DMS79 treated with DMSO at 0.1 percent for 48 hours (cell line): Measurements from ENCODE around the gene SNRK.

Experiments
- DNase-seq: peaks from one replicate; lab custom pipeline; 2025; lab: John Stamatoyannopoulos, UW

SNRK gene

DNA sequence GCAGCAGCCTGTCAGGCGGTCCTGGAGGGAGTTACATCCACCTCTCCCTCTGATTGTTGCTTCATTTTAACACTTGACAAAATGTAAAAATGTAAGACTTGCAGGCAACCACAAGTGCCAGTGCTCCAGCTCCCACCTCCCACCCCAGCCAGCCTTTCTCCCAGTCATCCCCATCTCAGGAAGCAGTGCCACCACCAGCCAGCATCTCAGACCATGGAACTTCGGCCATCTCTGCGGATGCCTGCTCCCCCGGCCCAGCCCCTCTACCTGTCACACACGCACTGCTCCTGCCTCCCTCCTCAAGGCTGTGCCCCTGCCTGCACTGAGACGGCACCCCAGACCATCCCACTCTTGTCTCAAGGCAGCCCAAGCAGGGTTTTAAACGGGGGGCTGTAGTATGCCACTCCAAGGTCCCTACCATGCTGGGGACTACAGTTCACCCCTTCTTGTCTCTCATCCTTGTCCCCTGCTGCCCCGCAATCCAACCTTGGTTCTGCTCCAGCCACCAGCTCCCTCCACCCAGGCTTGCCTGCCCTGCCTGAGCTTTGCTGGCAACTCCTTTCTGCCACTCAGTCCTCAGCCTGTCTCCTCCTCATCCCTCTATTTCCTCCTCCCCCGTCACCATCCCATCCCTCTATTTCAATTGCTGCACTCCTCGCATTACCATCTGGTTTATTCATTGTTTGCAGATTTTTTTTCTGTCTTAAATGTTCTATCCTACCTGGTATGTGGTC lies 85.8 kb downstream of the SNRK start:
- DNase-seq: no peak

DNA sequence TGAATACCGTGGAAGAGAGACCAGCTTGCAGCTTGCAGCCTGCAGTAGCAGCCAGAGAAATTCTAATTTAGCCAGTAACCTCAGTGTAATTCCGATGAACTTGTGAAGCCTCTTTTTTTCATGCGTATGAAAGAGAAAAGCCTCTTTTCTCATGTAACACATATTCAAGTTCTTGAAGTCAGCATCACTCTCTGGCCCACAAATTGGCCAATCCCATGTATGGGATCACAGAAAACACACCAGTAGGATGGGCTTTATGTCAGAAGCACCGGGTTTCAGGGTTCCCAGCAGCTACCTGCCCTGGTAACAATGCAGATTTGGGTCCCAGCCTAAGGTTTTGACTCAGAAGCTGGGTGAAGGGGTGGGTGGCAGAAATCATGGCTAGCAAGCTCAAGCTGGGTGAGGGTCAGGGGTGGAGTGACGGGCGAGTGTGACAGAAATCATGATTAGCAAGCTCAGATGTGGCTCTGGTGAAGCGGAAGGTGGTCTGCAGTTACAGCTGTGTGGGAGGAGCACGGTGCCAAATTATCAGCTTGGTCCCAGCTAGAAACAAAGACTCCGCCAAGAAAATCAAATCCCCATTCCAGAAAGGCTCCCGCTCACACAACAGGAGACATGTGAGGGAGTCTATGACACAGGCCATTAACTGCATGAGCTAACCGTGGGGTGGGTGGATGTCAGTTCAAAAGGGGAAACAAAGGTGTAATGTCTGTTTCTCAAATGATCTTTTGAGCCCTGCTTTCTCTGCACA lies 86.6 kb downstream of the SNRK start:
- DNase-seq: no peak

DNA sequence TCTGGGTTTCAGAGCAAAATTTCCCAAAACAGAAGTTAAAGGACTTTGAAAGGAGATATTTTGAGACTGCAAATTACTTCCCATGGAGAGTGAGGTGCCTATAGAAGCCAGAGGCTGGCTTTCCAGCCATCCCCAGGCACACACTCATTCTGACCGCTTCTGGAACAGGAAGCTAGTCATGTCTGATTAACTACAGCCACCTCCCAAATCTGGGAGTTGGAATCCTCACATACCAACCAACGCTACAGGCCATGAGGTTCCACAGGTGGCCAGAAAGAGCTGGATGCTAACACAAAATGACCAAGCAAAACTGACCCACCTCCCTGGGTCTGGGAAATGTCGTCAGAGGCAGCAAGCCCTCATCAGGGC lies 87.2 kb downstream of the SNRK start:
- DNase-seq: no peak

DNA sequence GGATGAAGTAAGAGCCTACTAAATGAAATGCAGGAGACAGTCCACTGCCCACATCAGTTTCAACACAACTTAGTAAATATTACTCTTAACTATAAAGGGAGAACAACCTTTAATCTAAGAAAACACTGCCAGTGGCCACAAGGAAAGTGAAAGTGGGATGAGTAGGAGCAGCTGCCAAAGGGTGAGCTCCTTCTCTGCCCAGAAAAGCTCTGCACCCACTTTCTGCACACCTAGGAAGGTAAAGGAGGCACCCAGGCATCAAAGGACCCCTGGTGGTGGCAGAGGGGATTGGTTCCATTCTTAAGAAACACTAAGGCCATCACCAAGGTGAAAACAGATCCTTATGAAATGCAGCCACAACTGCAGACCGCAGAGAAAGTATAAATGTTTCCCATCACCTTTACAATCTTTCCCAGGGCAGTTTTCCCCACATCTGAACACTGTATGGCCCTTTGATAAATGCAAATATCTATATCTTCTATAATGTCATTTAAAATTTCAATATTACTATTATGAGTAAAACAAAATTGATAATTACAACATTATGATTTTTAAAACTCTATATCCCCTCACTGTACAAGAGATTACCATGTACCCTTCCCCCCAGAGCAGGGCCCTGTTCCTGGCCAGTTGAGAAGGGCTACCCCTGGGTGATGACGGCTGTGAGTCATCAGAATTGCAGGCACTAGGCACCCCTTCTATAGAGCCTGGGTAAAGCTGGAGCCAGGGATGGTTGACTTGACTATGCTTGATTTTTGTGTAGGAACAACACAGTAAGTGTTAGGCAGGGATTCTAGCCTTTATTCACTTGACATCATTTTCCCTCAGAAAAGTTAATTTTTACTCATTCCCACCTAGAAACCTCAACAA lies 92.0 kb downstream of the SNRK start:
- DNase-seq: no peak

GRCh38 chr3:43379343-43379742 lies 93.0 kb downstream of the SNRK start:
- DNase-seq: no peak

- no peak for DNase-seq
These were observed 101.8 kb downstream of the SNRK start for GRCh38 chr3:43388175-43388574.

DNA sequence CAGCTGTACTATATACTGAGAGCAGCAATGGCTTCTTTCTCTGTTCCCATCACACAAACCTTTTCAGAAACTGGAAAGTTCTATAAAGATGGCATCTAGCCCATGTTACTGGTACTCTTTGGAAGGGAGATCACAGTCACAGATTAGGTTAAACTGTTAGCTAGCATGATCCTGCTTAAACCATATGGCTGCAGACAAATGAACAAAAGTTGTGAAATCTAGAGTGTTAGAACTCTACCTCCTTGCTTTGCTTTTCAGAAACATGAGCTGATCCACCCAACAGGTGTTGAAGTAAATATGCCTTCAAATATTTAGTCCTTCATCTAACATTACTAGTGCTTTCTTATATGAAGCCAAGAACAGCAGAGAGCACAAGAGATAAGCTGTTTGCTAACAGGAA lies 102.6 kb downstream of the SNRK start:
- no peak for DNase-seq

- no peak for DNase-seq
These were observed 103.3 kb downstream of the SNRK start for GRCh38 chr3:43389388-43390254.

- no peak for DNase-seq
These were observed 103.9 kb downstream of the SNRK start for GRCh38 chr3:43390255-43390588.

- DNase-seq: no peak
These were observed 105.3 kb downstream of the SNRK start for GRCh38 chr3:43391621-43392020.

DNA sequence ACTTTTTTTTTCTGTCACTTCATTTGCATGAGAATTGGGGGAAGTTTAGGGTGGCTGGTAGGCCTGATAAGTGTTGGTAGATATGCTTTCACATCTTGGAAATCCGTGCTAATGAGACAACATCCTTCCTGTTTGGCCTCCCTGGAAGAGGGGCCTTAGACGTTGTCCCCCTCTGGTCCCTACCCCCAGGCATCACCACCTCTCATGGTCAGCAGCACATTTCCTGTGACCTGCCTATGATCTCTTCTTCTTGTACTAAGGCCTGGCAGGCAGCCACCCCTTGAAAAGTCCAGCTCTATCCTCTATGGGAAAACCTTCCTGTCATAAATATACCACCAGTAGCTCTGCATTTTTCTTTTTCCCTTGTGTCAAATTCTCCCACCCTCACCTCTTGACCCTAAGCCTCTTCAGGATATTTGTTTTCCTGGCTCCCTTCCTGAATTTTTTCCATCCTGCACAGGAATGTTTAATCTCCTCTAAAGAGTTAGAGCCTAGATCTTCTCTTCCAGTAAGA lies 107.8 kb downstream of the SNRK start:
- no peak for DNase-seq

GRCh38 chr3:43399034-43399433 lies 112.7 kb downstream of the SNRK start:
- DNase-seq: no peak

DNA sequence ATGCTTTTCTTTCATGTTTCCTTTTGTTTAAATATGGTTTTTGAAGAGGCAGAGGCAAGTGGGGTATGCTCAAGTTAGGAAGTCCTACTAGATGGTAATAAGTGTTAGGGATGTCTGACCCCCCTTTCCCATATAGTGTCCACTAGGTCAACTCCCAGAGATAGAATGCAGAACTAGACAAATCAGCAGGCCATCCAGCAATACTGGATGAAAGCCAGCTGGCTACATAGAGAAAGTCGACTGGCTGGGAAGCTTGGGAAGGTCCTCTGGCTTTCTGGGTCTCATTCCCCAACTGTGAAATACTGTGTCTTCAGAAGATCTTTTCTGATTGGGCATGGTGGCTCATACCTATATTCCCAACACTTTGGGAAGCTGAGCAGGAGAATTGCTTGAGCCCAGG lies 113.8 kb downstream of the SNRK start:
- DNase-seq: no peak
